Upper lobe of left lung (tissue), 4 donors: ENCODE results near the gene TSPAN19.

Experiments
- EP300 ChIP-seq, 4 donors: sonication (generic); formaldehyde crosslinking; IDR thresholded peaks; one replicate each; pipeline ENCODE4 v1.5.1; 2017; ENCODE audit warnings: antibody characterized with exemption in 4 of 4, control low read depth in 2 of 4
- POLR2AphosphoS5 ChIP-seq, 2 donors: sonication (generic); formaldehyde crosslinking; IDR thresholded peaks; one replicate each; pipeline ENCODE4 v1.5.1; 2017; ENCODE audit warnings: antibody characterized with exemption in 2 of 2
- TF ChIP-seq, protein P1 (sequence below), 6 experiments: fragments of 450-650 bp in 4 of 6; fragments of 200-600 bp in 2 of 6; sonication (generic) in 2 of 6; IDR thresholded peaks; one replicate each; pipeline ENCODE4 v1.5.1; 2016 to 2019; ENCODE audit warnings: antibody characterized with exemption in 6 of 6

DNA sequence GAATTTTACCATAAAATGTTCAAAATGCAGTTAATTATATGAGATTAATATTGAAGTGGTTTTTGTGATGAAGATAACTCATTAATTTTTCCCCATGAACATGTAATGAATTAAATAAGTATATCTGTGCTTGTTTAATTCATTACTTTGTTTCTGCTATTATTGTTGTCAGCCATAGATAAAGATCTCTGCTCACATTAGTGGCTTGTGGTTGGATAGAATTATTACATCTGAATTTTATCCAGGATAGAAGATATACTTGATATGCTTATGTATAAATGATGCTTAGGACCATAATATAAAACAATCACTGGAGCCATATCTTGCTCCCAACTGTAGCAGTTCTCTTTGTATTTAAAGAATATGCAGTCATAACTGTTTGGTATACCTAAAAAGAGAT lies 18.5 kb downstream of the TSPAN19 start:
- TF ChIP-seq, protein P1, sequence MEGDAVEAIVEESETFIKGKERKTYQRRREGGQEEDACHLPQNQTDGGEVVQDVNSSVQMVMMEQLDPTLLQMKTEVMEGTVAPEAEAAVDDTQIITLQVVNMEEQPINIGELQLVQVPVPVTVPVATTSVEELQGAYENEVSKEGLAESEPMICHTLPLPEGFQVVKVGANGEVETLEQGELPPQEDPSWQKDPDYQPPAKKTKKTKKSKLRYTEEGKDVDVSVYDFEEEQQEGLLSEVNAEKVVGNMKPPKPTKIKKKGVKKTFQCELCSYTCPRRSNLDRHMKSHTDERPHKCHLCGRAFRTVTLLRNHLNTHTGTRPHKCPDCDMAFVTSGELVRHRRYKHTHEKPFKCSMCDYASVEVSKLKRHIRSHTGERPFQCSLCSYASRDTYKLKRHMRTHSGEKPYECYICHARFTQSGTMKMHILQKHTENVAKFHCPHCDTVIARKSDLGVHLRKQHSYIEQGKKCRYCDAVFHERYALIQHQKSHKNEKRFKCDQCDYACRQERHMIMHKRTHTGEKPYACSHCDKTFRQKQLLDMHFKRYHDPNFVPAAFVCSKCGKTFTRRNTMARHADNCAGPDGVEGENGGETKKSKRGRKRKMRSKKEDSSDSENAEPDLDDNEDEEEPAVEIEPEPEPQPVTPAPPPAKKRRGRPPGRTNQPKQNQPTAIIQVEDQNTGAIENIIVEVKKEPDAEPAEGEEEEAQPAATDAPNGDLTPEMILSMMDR (IDR thresholded peaks at IDR 0.05), result no peak
- TF ChIP-seq POLR2AphosphoS5 (IDR thresholded peaks at IDR 0.05) (no peak), EP300 (IDR thresholded peaks at IDR 0.05) (no peak)
